SK-N-SH treated with all-trans-retinoic acid at 6 μM for 48 hours (cell line): Measurements from ENCODE around the gene EDN1.

Source experiments
- ATAC-seq: fragments of 200-7000 bp; cut with Tn5 transposase; 3 replicates; pipeline ENCODE4 v1.9.1; 2020; ENCODE audit warnings: mild to moderate bottlenecking, moderate library complexity
- ARNTL ChIP-seq: fragments of 450-650 bp; formaldehyde crosslinking; IDR thresholded peaks from 2 replicates; pipeline ENCODE4 v1.5.0; 2020; ENCODE audit warnings: low read depth, mild to moderate bottlenecking, moderate library complexity, borderline replicate concordance
- BACH2 ChIP-seq: fragments of 250-450 bp; sonication (Bioruptor Pico); IDR thresholded peaks from 2 replicates; pipeline ENCODE4 v1.9.0; 2021; ENCODE audit warnings: mild to moderate bottlenecking, borderline replicate concordance
- CREB5 ChIP-seq: fragments of 250-450 bp; sonication (Bioruptor Pico); IDR thresholded peaks from 2 replicates; pipeline ENCODE4 v1.5.1; 2020; ENCODE audit warnings: low read depth, mild to moderate bottlenecking, moderate library complexity
- CSDC2 ChIP-seq: fragments of 250-450 bp; sonication (Bioruptor Pico); IDR thresholded peaks from 2 replicates; pipeline ENCODE4 v1.5.0; 2020; ENCODE audit warnings: mild to moderate bottlenecking, moderate library complexity
- ESRRG ChIP-seq: fragments of 250-450 bp; sonication (Bioruptor Pico); IDR thresholded peaks from 2 replicates; pipeline ENCODE4 v1.6.1; 2021; ENCODE audit warnings: mild to moderate bottlenecking
- GLIS3 ChIP-seq: fragments of 250-450 bp; sonication (Bioruptor Pico); IDR thresholded peaks from 2 replicates; pipeline ENCODE4 v1.5.0; 2020; ENCODE audit warnings: mild to moderate bottlenecking, moderate library complexity
- ISL1 ChIP-seq: fragments of 250-450 bp; sonication (Bioruptor Pico); IDR thresholded peaks from 2 replicates; pipeline ENCODE4 v2.1.2; 2022; ENCODE audit warnings: mild to moderate bottlenecking, moderate library complexity
- OSR1 ChIP-seq: fragments of 250-450 bp; sonication (Bioruptor Pico); IDR thresholded peaks from 2 replicates; pipeline ENCODE4 v1.8.0; 2022; ENCODE audit warnings: moderate library complexity, mild to moderate bottlenecking, inconsistent platforms
- PATZ1 ChIP-seq: fragments of 250-450 bp; sonication (Bioruptor Pico); IDR thresholded peaks from 2 replicates; pipeline ENCODE4 v1.8.0; 2020; ENCODE audit warnings: mild to moderate bottlenecking, moderate library complexity, borderline replicate concordance
- POU6F1 ChIP-seq: fragments of 250-450 bp; sonication (Bioruptor Pico); IDR thresholded peaks from 2 replicates; pipeline ENCODE4 v1.8.0; 2021; ENCODE audit warnings: low read depth, mild to moderate bottlenecking, moderate library complexity, borderline replicate concordance
- PPARA ChIP-seq: fragments of 250-450 bp; sonication (Bioruptor Pico); IDR thresholded peaks from 2 replicates; pipeline ENCODE4 v1.5.0; 2020; ENCODE audit warnings: mild to moderate bottlenecking, borderline replicate concordance
- RARB ChIP-seq: fragments of 250-450 bp; sonication (Bioruptor Pico); IDR thresholded peaks from 2 replicates; pipeline ENCODE4 v1.8.0; 2021; ENCODE audit warnings: mild to moderate bottlenecking, moderate library complexity
- SNAI2 ChIP-seq: fragments of 250-450 bp; sonication (Bioruptor Pico); IDR thresholded peaks from 2 replicates; pipeline ENCODE4 v1.5.0; 2020; ENCODE audit warnings: mild to moderate bottlenecking, moderate library complexity
- TCF4 ChIP-seq: fragments of 250-450 bp; sonication (Bioruptor Pico); IDR thresholded peaks from 2 replicates; pipeline ENCODE4 v1.8.0; 2021; ENCODE audit warnings: mild to moderate bottlenecking, moderate library complexity, borderline replicate concordance
- TOX ChIP-seq: fragments of 250-450 bp; sonication (Bioruptor Pico); IDR thresholded peaks from 2 replicates; pipeline ENCODE4 v1.8.0; 2021; ENCODE audit warnings: mild to moderate bottlenecking, moderate library complexity, borderline replicate concordance
- TSHZ2 ChIP-seq: fragments of 250-450 bp; sonication (Bioruptor Pico); IDR thresholded peaks from 2 replicates; pipeline ENCODE4 v1.5.0; 2020; ENCODE audit warnings: mild to moderate bottlenecking, moderate library complexity
- ZC3H10 ChIP-seq: fragments of 250-450 bp; sonication (Bioruptor Pico); IDR thresholded peaks from 2 replicates; pipeline ENCODE4 v1.5.1; 2021; ENCODE audit warnings: mild to moderate bottlenecking, moderate library complexity
- ZFP3 ChIP-seq: fragments of 250-450 bp; sonication (Bioruptor Pico); IDR thresholded peaks from 2 replicates; pipeline ENCODE4 v1.5.0; 2020; ENCODE audit warnings: mild to moderate bottlenecking, moderate library complexity
- ZFP30 ChIP-seq: fragments of 450-650 bp; formaldehyde crosslinking; IDR thresholded peaks from 2 replicates; pipeline ENCODE4 v1.5.0; 2022; ENCODE audit warnings: mild to moderate bottlenecking, moderate library complexity
- ZNF565 ChIP-seq: fragments of 450-650 bp; formaldehyde crosslinking; conservative IDR thresholded peaks from 2 replicates; pipeline ENCODE4 v1.5.0; 2020; ENCODE audit warnings: low read depth, mild to moderate bottlenecking, moderate library complexity
- ZNF70 ChIP-seq: fragments of 450-650 bp; formaldehyde crosslinking; IDR thresholded peaks from 2 replicates; pipeline ENCODE4 v1.5.0; 2020; ENCODE audit warnings: mild to moderate bottlenecking, moderate library complexity
- ZNF8 ChIP-seq: fragments of 450-650 bp; formaldehyde crosslinking; IDR thresholded peaks from 2 replicates; pipeline ENCODE4 v1.5.0; 2020; ENCODE audit warnings: mild to moderate bottlenecking, moderate library complexity

EDN1 gene

GRCh38 chr6:12258191-12258590 lies 32.0 kb upstream of the EDN1 start:
- no peak for TF ChIP-seq ARNTL (CRISPR knock-in tag)
- TF ChIP-seq ZC3H10 (CRISPR knock-in tag): no peak
- no peak for TF ChIP-seq TCF4 (CRISPR knock-in tag)
- no peak for TF ChIP-seq RARB
- no peak for TF ChIP-seq ISL1 (CRISPR knock-in tag)
- no peak for TF ChIP-seq CREB5 (CRISPR knock-in tag)
- no peak for TF ChIP-seq ZFP30 (CRISPR knock-in tag)
- no peak for TF ChIP-seq ZNF70 (CRISPR knock-in tag)
- TF ChIP-seq, all 23 proteins: peak for 0
- ATAC-seq: no peak

- TF ChIP-seq ZFP3: no peak
- TF ChIP-seq POU6F1 (CRISPR knock-in tag): no peak
- TF ChIP-seq CSDC2 (CRISPR knock-in tag): no peak
- no peak for TF ChIP-seq ARNTL (CRISPR knock-in tag)
- TF ChIP-seq CREB5 (CRISPR knock-in tag): no peak
- no peak for TF ChIP-seq BACH2 (CRISPR knock-in tag)
- TF ChIP-seq ZC3H10 (CRISPR knock-in tag): no peak
- no peak for TF ChIP-seq TOX (CRISPR knock-in tag)
- TF ChIP-seq OSR1 (CRISPR knock-in tag): no peak
- TF ChIP-seq ISL1 (CRISPR knock-in tag): no peak
- no peak for TF ChIP-seq ZNF8 (CRISPR knock-in tag)
- TF ChIP-seq PPARA (CRISPR knock-in tag): no peak
- TF ChIP-seq SNAI2 (CRISPR knock-in tag): no peak
- no peak for TF ChIP-seq GLIS3 (CRISPR knock-in tag)
- no peak for TF ChIP-seq ESRRG (CRISPR knock-in tag)
- TF ChIP-seq RARB: no peak
- no peak for TF ChIP-seq ZNF565 (CRISPR knock-in tag)
- no peak for TF ChIP-seq TCF4 (CRISPR knock-in tag)
- TF ChIP-seq TSHZ2: no peak
- no peak for TF ChIP-seq PATZ1
- TF ChIP-seq, all 23 proteins: peak for 0
- ATAC-seq: no peak
These were observed 31.5 kb upstream of the EDN1 start for GRCh38 chr6:12258591-12259075.

GRCh38 chr6:12260458-12261093 lies 29.6 kb upstream of the EDN1 start:
- no peak for ATAC-seq
- TF ChIP-seq SNAI2 (CRISPR knock-in tag): no peak
- TF ChIP-seq PATZ1: no peak
- TF ChIP-seq OSR1 (CRISPR knock-in tag): no peak
- TF ChIP-seq ZC3H10 (CRISPR knock-in tag): no peak
- no peak for TF ChIP-seq TSHZ2
- TF ChIP-seq RARB: no peak
- no peak for TF ChIP-seq ARNTL (CRISPR knock-in tag)
- no peak for TF ChIP-seq TCF4 (CRISPR knock-in tag)
